Natural killer cell (primary cell): ENCODE measurements around the gene SLC30A10. TPM values are rescaled to one million over a fixed set of nuclear protein-coding genes. Genes with fewer than 3 reads are reported as not detected.
A peak's percentile ranks its signal among the peaks of the same experiment; 100 is the strongest.

Experiments
- ATAC-seq, 3 donors: fragments of 150-1000 bp in 2 of 3; fragments of 200-7000 bp in 1 of 3; cut with Tn5 transposase; 1 replicate in 1 of 3; 2 replicates in 2 of 3; pipeline ENCODE4 v1.10.0; 2021; ENCODE audit warnings: mild to moderate bottlenecking in 2 of 3, moderate library complexity in 2 of 3
- DNase-seq, 2 donors: peaks; one replicate each; pipeline versions ENCODE4 v3.0.0 to v3.0.0-alpha.2; 2013 to 2021; ENCODE audit warnings: mixed read lengths in 1 of 2
- H3K27ac ChIP-seq: one replicate; pipeline ENCODE4 v1.5.1; 2013; ENCODE audit warnings: mild to moderate bottlenecking, low read length
- H3K27me3 ChIP-seq: one replicate; pipeline ENCODE4 v1.6.1; 2013; ENCODE audit warnings: low read length; ENCODE audit not compliant: control insufficient read depth, insufficient read depth
- H3K36me3 ChIP-seq: one replicate; pipeline ENCODE4 v1.6.1; 2013; ENCODE audit warnings: low read length; ENCODE audit not compliant: control insufficient read depth, insufficient read depth
- H3K4me1 ChIP-seq: one replicate; pipeline ENCODE4 v1.6.1; 2013; ENCODE audit warnings: low read length; ENCODE audit not compliant: control insufficient read depth, insufficient read depth
- H3K4me3 ChIP-seq: one replicate; pipeline ENCODE4 v1.5.1; 2013; ENCODE audit warnings: low read length
- H3K9me3 ChIP-seq: one replicate; pipeline ENCODE4 v1.6.1; 2013; ENCODE audit warnings: low read length; ENCODE audit not compliant: control insufficient read depth, insufficient read depth
- H3K27ac Mint-ChIP-seq, 2 donors: one replicate each; pipeline ENCODE4 v1.8.0; 2022; ENCODE audit warnings: mild to moderate bottlenecking in 2 of 2, mixed read lengths in 2 of 2, moderate library complexity in 1 of 2
- H3K27me3 Mint-ChIP-seq, 2 donors: one replicate each; pipeline ENCODE4 v1.8.0; 2022; ENCODE audit warnings: low read depth in 2 of 2, mixed read lengths in 2 of 2
- H3K36me3 Mint-ChIP-seq: one replicate; pipeline ENCODE4 v1.8.0; 2022; ENCODE audit warnings: mixed read lengths
- H3K4me1 Mint-ChIP-seq, 2 donors: one replicate each; pipeline ENCODE4 v1.8.0; 2022; ENCODE audit warnings: mixed read lengths in 2 of 2
- H3K4me3 Mint-ChIP-seq: one replicate; pipeline ENCODE4 v1.8.0; 2022; ENCODE audit warnings: mild to moderate bottlenecking, moderate library complexity, mixed read lengths
- H3K9me3 Mint-ChIP-seq, 2 donors: one replicate each; pipeline ENCODE4 v1.8.0; 2022; ENCODE audit warnings: mixed read lengths in 2 of 2
- WGBS: methylation state at CpG from one replicate; pipeline ENCODE4 v1.1.7; 2013; ENCODE audit warnings: missing lambda C conversion rate; ENCODE audit not compliant: insufficient coverage; 5-methylcytosine and 5-hydroxymethylcytosine counted together
- intact Hi-C: fragments of 100-400 bp; cut with micrococcal nuclease; formaldehyde crosslinking; loops from one replicate; pipeline ENCODE4 v1.14.2; 2022
- total RNA-seq, 4 donors: library from RNA; stranded (reverse); fragments of 120-200 nt in 1 of 4; gene quantifications; one replicate each; pipeline versions ENCODE4 v1.2.3 to v1.2.4, GENCODE V29; 2013 to 2022
- TF ChIP-seq, protein P1 (sequence below): fragments of 200-600 bp; IDR thresholded peaks from one replicate; pipeline ENCODE4 v1.8.0; 2022; ENCODE audit warnings: antibody characterized with exemption

The SLC30A10 gene
- total RNA-seq, 3 donors from 2014 or later (not counting 1 experiment from before 2014, with no cell fraction given) = not detected

DNA sequence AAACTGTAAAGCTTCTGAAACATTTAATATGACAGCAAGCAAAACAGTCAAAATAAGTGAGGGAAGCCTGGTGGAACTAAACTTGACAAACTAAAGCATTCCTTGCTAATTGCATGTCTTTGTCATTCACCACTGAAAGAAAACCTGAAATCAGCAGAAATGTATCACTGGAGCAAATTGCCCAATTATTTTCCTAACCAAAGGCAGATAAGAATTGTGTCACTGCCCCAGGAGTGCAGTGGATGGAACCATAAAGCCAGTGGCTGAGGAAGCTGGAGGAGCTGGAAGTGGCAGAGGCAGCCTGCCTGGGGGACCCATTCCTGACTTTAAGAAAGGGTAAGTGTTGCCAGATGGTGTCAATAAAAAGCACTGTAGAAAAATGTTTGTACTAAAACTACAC is 2.7 kb upstream of the SLC30A10 start:
- no peaks in the 10 kb centered on the region for H3K9me3 ChIP-seq
- no peaks in the 10 kb centered on the region for H3K36me3 ChIP-seq
- no peak for ATAC-seq
- H3K4me3 ChIP-seq = no peak overlapping the region
- Mint-ChIP-seq H3K4me1 (peaks cover 0 to 3% of the 10 kb centered on the region in 2 donors), H3K27ac (no peak overlapping the region), H3K36me3 (no peaks in the 10 kb centered on the region), H3K27me3 (peaks cover 36 to 50% of the 10 kb centered on the region in 2 donors), H3K9me3 (no peaks in the 10 kb centered on the region), H3K4me3 (no peak overlapping the region)
- no peak for DNase-seq
- peaks cover 10% of the 10 kb centered on the region for H3K27me3 ChIP-seq
- H3K4me1 ChIP-seq = no peaks in the 10 kb centered on the region
- intact Hi-C loops = no loop called here
- TF ChIP-seq, protein P1, sequence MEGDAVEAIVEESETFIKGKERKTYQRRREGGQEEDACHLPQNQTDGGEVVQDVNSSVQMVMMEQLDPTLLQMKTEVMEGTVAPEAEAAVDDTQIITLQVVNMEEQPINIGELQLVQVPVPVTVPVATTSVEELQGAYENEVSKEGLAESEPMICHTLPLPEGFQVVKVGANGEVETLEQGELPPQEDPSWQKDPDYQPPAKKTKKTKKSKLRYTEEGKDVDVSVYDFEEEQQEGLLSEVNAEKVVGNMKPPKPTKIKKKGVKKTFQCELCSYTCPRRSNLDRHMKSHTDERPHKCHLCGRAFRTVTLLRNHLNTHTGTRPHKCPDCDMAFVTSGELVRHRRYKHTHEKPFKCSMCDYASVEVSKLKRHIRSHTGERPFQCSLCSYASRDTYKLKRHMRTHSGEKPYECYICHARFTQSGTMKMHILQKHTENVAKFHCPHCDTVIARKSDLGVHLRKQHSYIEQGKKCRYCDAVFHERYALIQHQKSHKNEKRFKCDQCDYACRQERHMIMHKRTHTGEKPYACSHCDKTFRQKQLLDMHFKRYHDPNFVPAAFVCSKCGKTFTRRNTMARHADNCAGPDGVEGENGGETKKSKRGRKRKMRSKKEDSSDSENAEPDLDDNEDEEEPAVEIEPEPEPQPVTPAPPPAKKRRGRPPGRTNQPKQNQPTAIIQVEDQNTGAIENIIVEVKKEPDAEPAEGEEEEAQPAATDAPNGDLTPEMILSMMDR = no peak
- no peak overlapping the region for H3K27ac ChIP-seq

DNA sequence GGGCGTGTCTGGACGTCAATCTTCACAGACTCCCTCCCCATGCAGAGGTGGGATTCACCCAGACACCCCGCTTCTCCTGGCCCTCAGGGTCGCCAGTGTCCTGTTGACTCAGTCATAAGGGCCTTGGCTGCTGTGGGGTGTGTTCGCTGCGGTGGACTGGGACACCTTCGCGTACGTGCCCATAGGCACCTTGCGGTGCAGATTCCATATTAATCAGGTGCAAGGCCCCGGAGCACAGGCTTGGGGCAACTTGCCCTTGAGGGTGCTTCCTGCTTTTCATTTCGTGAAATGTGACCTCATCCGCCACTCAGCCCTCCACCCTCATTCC is 398 bp upstream of the SLC30A10 start:
- Histone ChIP-seq H3K27ac (no peak overlapping the region), H3K36me3 (no peaks in the 10 kb centered on the region), H3K4me3 (no peak overlapping the region), H3K27me3 (peaks cover 6% of the 10 kb centered on the region), H3K4me1 (no peaks in the 10 kb centered on the region), H3K9me3 (no peaks in the 10 kb centered on the region)
- Mint-ChIP-seq H3K4me1 (peaks cover 0 to 3% of the 10 kb centered on the region in 2 donors), H3K27me3 (peaks cover 34 to 42% of the 10 kb centered on the region in 2 donors), H3K27ac (no peak overlapping the region), H3K36me3 (no peaks in the 10 kb centered on the region), H3K9me3 (no peaks in the 10 kb centered on the region), H3K4me3 (peak overlapping the region; percentile 57)
- DNase-seq (no peak), ATAC-seq (no peak)
- intact Hi-C loops = no loop called here
- WGBS = 54% methylated on average over 12 of the region's 13 CpGs
- TF ChIP-seq, protein P1 = no peak

DNA sequence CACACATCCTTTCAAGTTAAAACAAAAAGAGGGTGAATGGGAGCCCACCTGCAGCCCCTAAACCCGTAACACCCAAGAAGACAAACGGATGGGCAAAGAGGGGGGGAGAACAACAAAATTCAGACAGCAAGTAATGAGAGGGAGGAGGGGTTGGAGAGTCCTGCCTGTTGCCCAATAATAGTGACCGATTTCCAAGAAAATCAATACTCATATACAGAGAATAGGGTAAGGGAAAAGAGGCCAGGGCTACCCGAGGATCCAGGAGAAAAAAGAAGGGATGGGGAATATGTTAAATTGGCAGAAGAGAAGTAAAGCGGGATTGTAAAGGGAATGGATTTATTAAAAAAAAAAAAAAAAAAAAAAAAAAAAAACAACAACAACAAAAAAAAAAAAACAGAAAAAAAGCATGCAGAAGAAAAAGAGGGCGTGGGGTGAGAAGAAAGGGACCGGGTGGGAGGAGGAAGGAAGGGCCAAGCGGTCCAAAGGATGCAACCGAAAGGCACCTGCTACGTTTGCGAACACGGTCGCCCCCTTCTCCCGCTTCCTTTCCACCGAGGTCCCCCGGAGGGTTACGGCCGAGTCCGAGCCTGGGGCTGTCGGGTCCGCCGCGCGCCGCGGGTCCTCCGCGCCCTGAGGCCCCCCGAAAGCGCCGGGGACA is 930 bp downstream of the SLC30A10 start:
- ATAC-seq = no peak
- TF ChIP-seq, protein P1 = no peak
- Histone ChIP-seq H3K4me1 (no peaks in the 10 kb centered on the region), H3K27ac (no peak overlapping the region), H3K36me3 (no peaks in the 10 kb centered on the region), H3K4me3 (no peak overlapping the region), H3K9me3 (no peaks in the 10 kb centered on the region), H3K27me3 (peaks cover 6% of the 10 kb centered on the region)
- DNase-seq = no peak
- Mint-ChIP-seq H3K9me3 (no peaks in the 10 kb centered on the region), H3K4me1 (peaks cover 0 to 3% of the 10 kb centered on the region in 2 donors), H3K36me3 (no peaks in the 10 kb centered on the region), H3K27me3 (peaks cover 32 to 42% of the 10 kb centered on the region in 2 donors), H3K27ac (no peak overlapping the region), H3K4me3 (peak overlapping the region; percentile 19)
- intact Hi-C loops = no loop called here
- 4% methylated on average over 26 of the region's 31 CpGs for WGBS
